ENCODE measurements around the gene CNNM4.

The CNNM4 gene

GRCh38 chr2:96759548-96759947 is 1.2 kb upstream of the CNNM4 start:
- DNase-seq: no peak

GRCh38 chr2:96760986-96761832 is 507 bp downstream of the CNNM4 start:
- peak; percentile 22 for DNase-seq

- DNase-seq: peak; percentile 47
These were observed 2.0 kb downstream of the CNNM4 start for GRCh38 chr2:96762529-96763311.

GRCh38 chr2:96763511-96764252 is 3.0 kb downstream of the CNNM4 start:
- DNase-seq: peak; percentile 46

GRCh38 chr2:96764253-96764637 is 3.5 kb downstream of the CNNM4 start:
- DNase-seq: peak; percentile 15

- DNase-seq: no peak
These were observed 6.6 kb downstream of the CNNM4 start for GRCh38 chr2:96767135-96767871.

GRCh38 chr2:96768083-96768561 is 7.4 kb downstream of the CNNM4 start:
- no peak for DNase-seq

- peak; percentile 53 for DNase-seq
These were observed 9.1 kb downstream of the CNNM4 start for GRCh38 chr2:96769814-96770213.

GRCh38 chr2:96770442-96771202 is 9.9 kb downstream of the CNNM4 start:
- DNase-seq: no peak

- peak; percentile 60 for DNase-seq
These were observed 11.3 kb downstream of the CNNM4 start for GRCh38 chr2:96771796-96772618.

- no peak for DNase-seq
These were observed 12.4 kb downstream of the CNNM4 start for GRCh38 chr2:96772903-96773671.

- DNase-seq: peak; percentile 75
These were observed 13.2 kb downstream of the CNNM4 start for GRCh38 chr2:96773922-96774321.

GRCh38 chr2:96775160-96775559 is 14.5 kb downstream of the CNNM4 start:
- DNase-seq: no peak

GRCh38 chr2:96783388-96783787 is 22.7 kb downstream of the CNNM4 start:
- DNase-seq: no peak

GRCh38 chr2:96787411-96787810 is 26.7 kb downstream of the CNNM4 start:
- DNase-seq: no peak

- DNase-seq: no peak
These were observed 27.9 kb downstream of the CNNM4 start for GRCh38 chr2:96788442-96789244.

GRCh38 chr2:96789245-96789617 is 28.5 kb downstream of the CNNM4 start:
- no peak for DNase-seq

GRCh38 chr2:96792772-96793749 is 32.4 kb downstream of the CNNM4 start:
- DNase-seq: no peak

Data from NCI-H510A treated with DMSO at 0.1 percent for 48 hours (cell line).